Calu3 (cell line): ENCODE measurements around the gene ADH1A. TPM values are rescaled to one million over a fixed set of nuclear protein-coding genes. Genes with fewer than 3 reads are reported as not detected.

Experiments
- BruUV-seq: library from RNA; stranded (reverse); fragments of 400-500 nt; replicated peaks from 2 replicates; lab custom pipeline; 2021; lab: Mats Ljungman, UMichigan
- CTCF ChIA-PET: fragments of 300-600 bp; sonication (Branson Sonifier 250); formaldehyde crosslinking; loops from one replicate; lab custom pipeline; 2022; ENCODE audit warnings: antibody characterized with exemption; lab: Charles Lee
- DNase-seq: peaks from one replicate; pipeline ENCODE4 v3.0.0; 2022
- H3K27ac Mint-ChIP-seq: one replicate; pipeline ENCODE4 v1.8.0; 2022; ENCODE audit warnings: mixed read lengths; ENCODE audit not compliant: unreplicated experiment
- H3K27me3 Mint-ChIP-seq: one replicate; pipeline ENCODE4 v1.8.0; 2022; ENCODE audit warnings: mixed read lengths; ENCODE audit not compliant: unreplicated experiment
- H3K36me3 Mint-ChIP-seq: one replicate; pipeline ENCODE4 v1.8.0; 2022; ENCODE audit warnings: mild to moderate bottlenecking, moderate library complexity, mixed read lengths; ENCODE audit not compliant: insufficient read depth, unreplicated experiment
- H3K4me1 Mint-ChIP-seq: one replicate; pipeline ENCODE4 v1.8.0; 2022; ENCODE audit warnings: mild to moderate bottlenecking, low read depth, mixed read lengths; ENCODE audit not compliant: unreplicated experiment
- H3K4me3 Mint-ChIP-seq: one replicate; pipeline ENCODE4 v1.8.0; 2022; ENCODE audit warnings: mild to moderate bottlenecking, low read depth, moderate library complexity, mixed read lengths; ENCODE audit not compliant: unreplicated experiment
- H3K9me3 Mint-ChIP-seq: one replicate; pipeline ENCODE4 v1.8.0; 2022; ENCODE audit warnings: low read depth, mixed read lengths; ENCODE audit not compliant: unreplicated experiment
- CTCF ChIP-seq: fragments of 200-600 bp; IDR thresholded peaks from one replicate; pipeline ENCODE4 v1.8.0; 2022; ENCODE audit warnings: antibody characterized with exemption; ENCODE audit not compliant: unreplicated experiment
- intact Hi-C: fragments of 100-400 bp; cut with micrococcal nuclease; formaldehyde crosslinking; loops from one replicate; pipeline ENCODE4 v1.10.0; 2022; ENCODE audit not compliant: unreplicated experiment
- total RNA-seq: library from RNA; stranded (reverse); gene quantifications from 2 replicates; pipeline ENCODE4 v1.2.3, GENCODE V29; 2022

ADH1A gene
- total RNA-seq, 1 experiment from 2014 or later = not detected

GRCh38 chr4:99314211-99314610, 23.4 kb upstream of the ADH1A start:
- no peak for TF ChIP-seq CTCF
- Mint-ChIP-seq H3K9me3 (no peaks in the 10 kb centered on the region), H3K27me3 (no peaks in the 10 kb centered on the region), H3K4me3 (no peak overlapping the region), H3K36me3 (no peaks in the 10 kb centered on the region), H3K27ac (no peak overlapping the region), H3K4me1 (no peaks in the 10 kb centered on the region)
- BruUV-seq = no TSS peak
- CTCF ChIA-PET = no interaction called here
- DNase-seq = no peak
- intact Hi-C loops = no loop called here

- no peak overlapping the region for H3K27ac Mint-ChIP-seq
- intact Hi-C loops = no loop called here
- DNase-seq = no peak
- H3K4me3 Mint-ChIP-seq = no peak overlapping the region
- no peaks in the 10 kb centered on the region for H3K27me3 Mint-ChIP-seq
- BruUV-seq = no TSS peak
- H3K4me1 Mint-ChIP-seq = no peaks in the 10 kb centered on the region
- no peak for TF ChIP-seq CTCF
- H3K9me3 Mint-ChIP-seq = no peaks in the 10 kb centered on the region
- no peaks in the 10 kb centered on the region for H3K36me3 Mint-ChIP-seq
- CTCF ChIA-PET = no interaction called here
Measured at GRCh38 chr4:99310389-99310788, 19.6 kb upstream of the ADH1A start.

GRCh38 chr4:99305638-99306400, 15.0 kb upstream of the ADH1A start:
- CTCF ChIA-PET = no interaction called here
- H3K27ac Mint-ChIP-seq = no peak overlapping the region
- H3K4me3 Mint-ChIP-seq = no peak overlapping the region
- no peaks in the 10 kb centered on the region for H3K9me3 Mint-ChIP-seq
- H3K36me3 Mint-ChIP-seq = no peaks in the 10 kb centered on the region
- no peaks in the 10 kb centered on the region for H3K4me1 Mint-ChIP-seq
- H3K27me3 Mint-ChIP-seq = no peaks in the 10 kb centered on the region
- intact Hi-C loops = no loop called here
- no TSS peak for BruUV-seq
- DNase-seq = no peak
- TF ChIP-seq CTCF = no peak

- no peak overlapping the region for H3K4me3 Mint-ChIP-seq
- H3K27me3 Mint-ChIP-seq = no peaks in the 10 kb centered on the region
- CTCF ChIA-PET = no interaction called here
- no peak for DNase-seq
- no TSS peak for BruUV-seq
- no peaks in the 10 kb centered on the region for H3K4me1 Mint-ChIP-seq
- no peaks in the 10 kb centered on the region for H3K9me3 Mint-ChIP-seq
- TF ChIP-seq CTCF = no peak
- intact Hi-C loops = no loop called here
- H3K36me3 Mint-ChIP-seq = no peaks in the 10 kb centered on the region
- no peak overlapping the region for H3K27ac Mint-ChIP-seq
Measured at GRCh38 chr4:99301376-99302164, 10.8 kb upstream of the ADH1A start.
